ENCODE results near the gene CAPN13. TPM values are rescaled to one million over a fixed set of nuclear protein-coding genes. Genes with fewer than 3 reads are reported as not detected.

CAPN13 gene
- total RNA-seq, 1 donor from 2014 or later = 19.2 TPM

- Histone ChIP-seq H3K36me3 (no peaks in the 10 kb centered on the region), H3K9me3 (no peaks in the 10 kb centered on the region), H3K27ac (no peak overlapping the region), H3K4me3 (no peak overlapping the region), H3K27me3 (no peaks in the 10 kb centered on the region), H3K4me1 (no peaks in the 10 kb centered on the region)
- no peak for TF ChIP-seq CTCF (IDR thresholded peaks at IDR 0.05)
- ATAC-seq (no peak), DNase-seq (peak; percentile 28)
- intact Hi-C loops (cut with DNase I) = no loop called here
Observed at GRCh38 chr2:30756051-30756719, 51.1 kb downstream of the CAPN13 start.

- Histone ChIP-seq H3K4me1 (no peaks in the 10 kb centered on the region), H3K4me3 (no peak overlapping the region), H3K36me3 (no peaks in the 10 kb centered on the region), H3K9me3 (no peaks in the 10 kb centered on the region), H3K27ac (no peak overlapping the region), H3K27me3 (no peaks in the 10 kb centered on the region)
- no peak for TF ChIP-seq CTCF (IDR thresholded peaks at IDR 0.05)
- intact Hi-C loops (cut with DNase I) = no loop called here
- ATAC-seq (no peak), DNase-seq (no peak)
Observed at GRCh38 chr2:30753630-30754029, 53.6 kb downstream of the CAPN13 start.

DNA sequence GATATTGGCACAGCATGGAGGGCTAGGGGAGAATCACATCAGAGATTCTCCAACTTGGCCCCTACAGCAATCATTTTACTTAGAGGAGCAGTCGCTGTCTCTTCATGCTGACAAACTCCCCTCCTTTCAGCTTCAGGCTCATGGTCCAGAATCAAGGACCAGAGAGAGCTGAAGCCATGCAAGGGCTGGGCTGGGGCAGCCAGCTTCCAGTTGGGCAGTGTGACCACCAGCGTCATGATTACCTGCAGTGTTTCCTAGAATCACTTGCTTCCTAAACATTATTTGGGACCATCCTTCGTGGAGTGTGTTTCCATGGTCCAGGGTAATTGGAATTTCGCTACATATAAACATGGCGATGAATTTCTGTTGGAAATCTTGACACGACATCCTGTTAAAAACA is 54.4 kb downstream of the CAPN13 start:
- H3K27ac ChIP-seq = no peak overlapping the region
- no peaks in the 10 kb centered on the region for H3K4me1 ChIP-seq
- H3K27me3 ChIP-seq = no peaks in the 10 kb centered on the region
- no peak overlapping the region for H3K4me3 ChIP-seq
- DNase-seq = peak; percentile 8
- TF ChIP-seq CTCF (IDR thresholded peaks at IDR 0.05) = no peak
- H3K9me3 ChIP-seq = no peaks in the 10 kb centered on the region
- H3K36me3 ChIP-seq = no peaks in the 10 kb centered on the region
- intact Hi-C loops (cut with DNase I) = no loop called here
- ATAC-seq = no peak

- ATAC-seq (peak; percentile 80), DNase-seq (peak; percentile 13)
- no peak overlapping the region for H3K4me3 ChIP-seq
- intact Hi-C loops (cut with DNase I) = no loop called here
- H3K27me3 ChIP-seq = no peaks in the 10 kb centered on the region
- H3K9me3 ChIP-seq = no peaks in the 10 kb centered on the region
- TF ChIP-seq CTCF (IDR thresholded peaks at IDR 0.05) = no peak
- H3K36me3 ChIP-seq = no peaks in the 10 kb centered on the region
- H3K4me1 ChIP-seq = no peaks in the 10 kb centered on the region
- no peak overlapping the region for H3K27ac ChIP-seq
Observed at GRCh38 chr2:30747206-30747605, 60.0 kb downstream of the CAPN13 start.

DNA sequence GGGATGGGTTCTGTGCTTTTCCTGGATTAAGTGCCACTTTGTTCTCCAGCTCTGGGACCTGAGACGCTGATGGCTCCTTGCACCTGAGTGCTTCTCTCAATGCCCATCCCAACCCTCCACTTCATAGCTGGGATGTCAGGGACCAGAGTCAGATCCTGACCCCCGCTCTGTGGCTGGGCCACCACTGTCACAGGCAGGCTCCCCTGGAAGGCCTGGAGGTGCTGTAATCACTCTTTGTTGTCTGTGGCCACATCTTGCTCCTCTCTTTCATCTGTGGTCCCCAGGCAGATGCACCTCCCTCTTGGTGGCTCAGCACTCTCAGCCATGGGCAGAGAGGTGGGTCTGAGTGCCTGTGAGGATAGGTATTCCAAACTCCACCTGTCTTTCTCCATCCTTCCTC is 62.4 kb downstream of the CAPN13 start:
- DNase-seq = peak; percentile 28
- H3K9me3 ChIP-seq = no peaks in the 10 kb centered on the region

More for the DNA sequence above, 62.4 kb downstream of the CAPN13 start:
- intact Hi-C loops (cut with DNase I) = no loop called here
- H3K36me3 ChIP-seq = no peaks in the 10 kb centered on the region
- no peak overlapping the region for H3K4me3 ChIP-seq
- no peak for TF ChIP-seq CTCF (IDR thresholded peaks at IDR 0.05)
- H3K27me3 ChIP-seq = no peaks in the 10 kb centered on the region
- H3K27ac ChIP-seq = no peak overlapping the region
- no peaks in the 10 kb centered on the region for H3K4me1 ChIP-seq
- ATAC-seq = no peak

All from upper lobe of right lung (tissue), 1 donor.